ENCODE data around the gene ENOSF1.

- TF ChIP-seq CTCF (IDR thresholded peaks at IDR 0.05; ENCODE audit: borderline replicate concordance, extremely low read depth, low read length, poor library complexity, severe bottlenecking) (peak; percentile 78), EZH2 (IDR thresholded peaks at IDR 0.05; ENCODE audit: borderline replicate concordance, low read depth, low read length, severe bottlenecking) (no peak)
These were observed 88.4 kb downstream of the ENOSF1 start for GRCh38 chr18:623761-624620.
